Measurements from ENCODE around the gene NTHL1.

GRCh38 chr16:2046893-2047329 is 723 bp downstream of the NTHL1 start:
- TF ChIP-seq CTCF (IDR thresholded peaks at IDR 0.05; ENCODE audit: borderline replicate concordance, extremely low read depth, low read length, poor library complexity, severe bottlenecking) (no peak), EZH2 (IDR thresholded peaks at IDR 0.05; ENCODE audit: borderline replicate concordance, low read depth, low read length, severe bottlenecking) (no peak)

Measured in DND-41 (cell line).